ENCODE measurements around the gene FLAD1. TPM values are rescaled to one million over a fixed set of nuclear protein-coding genes. Genes with fewer than 3 reads are reported as not detected.

FLAD1 gene
- total RNA-seq, 1 experiment from 2014 or later: 72.8 TPM

GRCh38 chr1:154953611-154954038 is 29.5 kb upstream of the FLAD1 start:
- H3K9me3 ChIP-seq (ENCODE audit: control insufficient read depth, insufficient read depth, low read depth, low read length): no peaks in the 10 kb centered on the region
- H3K4me1 ChIP-seq (ENCODE audit: control insufficient read depth, insufficient read depth, low read length): peaks cover 27% of the 10 kb centered on the region
- no peak overlapping the region for H3K27ac ChIP-seq (ENCODE audit: low read length)
- H3K27me3 ChIP-seq (ENCODE audit: control insufficient read depth, insufficient read depth, low read length): no peaks in the 10 kb centered on the region
- ATAC-seq (no peak), DNase-seq (ENCODE audit: low read depth, low spot score) (no peak)
- intact Hi-C loops (cut with micrococcal nuclease; ENCODE audit: unreplicated experiment) (loop anchor here (10.0 kb wide), 1 partner anchor 389 kb away; the partner anchor contains the start of gene CHRNB2), in situ Hi-C loops (cut with HindIII; ENCODE audit: low pct_unique_long_range_greater_than_20kb, low sequenced_read_pairs) (no loop called here)
- TF ChIP-seq POLR2AphosphoS5 (IDR thresholded peaks at IDR 0.05; ENCODE audit: low read depth, low read length) (no peak), REST (IDR thresholded peaks at IDR 0.05; ENCODE audit: insufficient read depth in 1 of 2, low read depth in 2 of 2, low read length in 1 of 2) (no peak), SIN3A (IDR thresholded peaks at IDR 0.05; ENCODE audit: borderline replicate concordance, insufficient read depth, low read depth, low read length) (no peak), CTCF (IDR thresholded peaks at IDR 0.05) (no peak)
- no peak overlapping the region for H3K4me3 ChIP-seq (ENCODE audit: low read depth in 2 of 2, low read length in 2 of 2)
- POLR2A ChIA-PET: interaction anchor here (0.6 kb wide), 1 partner anchor 423 kb away, joined by 6 read pairs; no protein-coding TSS in a partner anchor
- H3K36me3 ChIP-seq (ENCODE audit: control insufficient read depth, insufficient read depth, low read length): no peaks in the 10 kb centered on the region
- CTCF ChIA-PET: no interaction called here
- BruUV-seq (replicated peaks): no TSS peak

GRCh38 chr1:154954541-154954940 is 28.6 kb upstream of the FLAD1 start:
- CTCF ChIA-PET: no interaction called here
- BruUV-seq (replicated peaks): no TSS peak
- Histone ChIP-seq H3K4me3 (ENCODE audit: low read depth in 2 of 2, low read length in 2 of 2) (peak overlapping the region in 1 of 2 experiments; percentile 93; a peak in 2 of 4 replicates), H3K9me3 (ENCODE audit: control insufficient read depth, insufficient read depth, low read depth, low read length) (no peaks in the 10 kb centered on the region), H3K4me1 (ENCODE audit: control insufficient read depth, insufficient read depth, low read length) (peaks cover 27% of the 10 kb centered on the region), H3K27ac (ENCODE audit: low read length) (no peak overlapping the region), H3K27me3 (ENCODE audit: control insufficient read depth, insufficient read depth, low read length) (no peaks in the 10 kb centered on the region), H3K36me3 (ENCODE audit: control insufficient read depth, insufficient read depth, low read length) (no peaks in the 10 kb centered on the region)
- no peak for TF ChIP-seq REST (IDR thresholded peaks at IDR 0.05; ENCODE audit: insufficient read depth in 1 of 2, low read depth in 2 of 2, low read length in 1 of 2)
- no peak for TF ChIP-seq POLR2AphosphoS5 (IDR thresholded peaks at IDR 0.05; ENCODE audit: low read depth, low read length)
- no peak for TF ChIP-seq CTCF (IDR thresholded peaks at IDR 0.05)
- TF ChIP-seq TCF7L2 (IDR thresholded peaks at IDR 0.05; ENCODE audit: low read depth, low read length): no peak
- no peak for DNase-seq (ENCODE audit: low read depth, low spot score)
- in situ Hi-C loops (cut with HindIII; ENCODE audit: low pct_unique_long_range_greater_than_20kb, low sequenced_read_pairs): no loop called here
- intact Hi-C loops (cut with micrococcal nuclease; ENCODE audit: unreplicated experiment): loop anchor here (10.0 kb wide), 1 partner anchor 390 kb away; the partner anchor contains the start of gene CHRNB2
- ATAC-seq: no peak
- POLR2A ChIA-PET: no interaction called here

All from Panc1 (cell line).